ENCODE data around the gene SLC16A9.

The SLC16A9 gene

DNA sequence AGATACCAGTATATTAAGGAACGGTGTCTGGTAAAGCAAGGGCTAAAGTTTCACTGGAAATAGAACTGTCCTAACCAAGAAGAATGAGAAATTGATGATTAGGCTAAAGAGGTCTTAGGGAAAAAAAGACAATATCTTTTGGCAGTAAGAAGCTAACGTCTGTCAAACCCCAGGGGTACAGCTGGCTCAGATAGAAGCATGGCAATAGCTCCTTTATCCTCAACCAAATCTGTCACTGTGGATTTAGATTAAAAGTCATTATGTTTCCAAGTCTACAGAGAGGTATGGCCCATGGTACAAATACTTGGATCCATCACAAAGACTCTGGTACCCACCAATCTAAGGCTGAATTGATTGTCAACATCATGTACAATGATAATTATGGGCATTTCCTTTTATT, 8.6 kb upstream of the SLC16A9 start:
- DNase-seq, result no peak

DNA sequence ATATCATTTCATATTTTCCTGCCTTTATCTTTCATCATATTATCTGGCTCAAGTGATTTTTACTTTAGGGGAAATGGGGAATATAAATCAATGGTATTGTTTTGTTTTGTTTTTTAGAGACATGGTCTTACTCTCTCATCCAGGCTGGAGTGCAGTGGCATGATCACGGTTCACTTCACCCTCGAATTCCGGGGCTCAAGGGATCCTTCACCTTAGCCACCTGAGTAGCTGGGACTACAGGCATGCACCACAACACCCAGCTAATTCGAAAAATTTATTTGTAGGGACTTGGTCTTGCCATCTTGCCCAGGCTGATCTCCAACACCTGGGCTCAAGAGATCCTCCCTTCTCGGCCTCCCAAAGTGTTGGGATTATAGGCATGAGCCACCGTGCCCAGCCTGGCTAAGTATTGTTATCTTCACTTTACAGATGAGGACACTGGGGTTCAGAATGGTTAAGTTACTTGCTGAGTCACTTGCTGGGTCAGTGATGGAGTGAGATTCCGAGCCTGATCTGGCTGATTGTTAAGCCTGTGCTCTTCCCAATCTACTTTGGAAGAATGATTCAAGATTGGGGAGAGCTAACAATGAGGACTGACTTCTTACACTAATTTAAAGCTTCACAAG, 3.7 kb upstream of the SLC16A9 start:
- no peak for DNase-seq

DNA sequence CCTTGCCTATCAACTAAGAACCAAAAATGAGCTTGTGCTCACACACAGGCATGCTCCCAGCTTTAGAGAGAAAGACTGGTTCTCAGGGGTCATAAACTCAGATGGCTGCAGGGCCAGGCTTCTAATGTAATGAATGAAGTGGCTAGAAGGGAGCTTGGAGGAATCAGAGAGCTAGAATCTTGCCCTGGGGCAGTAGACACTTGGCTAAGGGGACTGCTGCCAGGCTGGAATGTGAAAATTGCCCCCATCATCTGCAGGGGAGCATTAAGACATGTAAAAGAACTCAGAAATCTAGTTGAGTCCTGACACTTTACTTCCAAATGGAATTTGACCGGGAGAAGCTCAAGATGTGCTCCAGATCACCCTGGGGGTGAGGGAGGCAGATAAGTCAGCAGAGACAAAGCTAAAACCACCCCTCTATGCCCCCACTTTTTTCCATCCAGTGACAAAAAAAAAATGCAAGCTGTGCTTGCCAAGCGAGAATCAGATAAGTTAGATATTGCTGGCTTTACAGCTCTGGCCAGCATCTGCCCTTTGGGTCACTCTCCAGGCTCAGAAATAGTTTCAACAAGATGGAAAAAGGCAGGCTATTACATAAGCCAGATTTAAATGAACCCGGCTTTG, 2.3 kb upstream of the SLC16A9 start:
- no peak for DNase-seq

DNA sequence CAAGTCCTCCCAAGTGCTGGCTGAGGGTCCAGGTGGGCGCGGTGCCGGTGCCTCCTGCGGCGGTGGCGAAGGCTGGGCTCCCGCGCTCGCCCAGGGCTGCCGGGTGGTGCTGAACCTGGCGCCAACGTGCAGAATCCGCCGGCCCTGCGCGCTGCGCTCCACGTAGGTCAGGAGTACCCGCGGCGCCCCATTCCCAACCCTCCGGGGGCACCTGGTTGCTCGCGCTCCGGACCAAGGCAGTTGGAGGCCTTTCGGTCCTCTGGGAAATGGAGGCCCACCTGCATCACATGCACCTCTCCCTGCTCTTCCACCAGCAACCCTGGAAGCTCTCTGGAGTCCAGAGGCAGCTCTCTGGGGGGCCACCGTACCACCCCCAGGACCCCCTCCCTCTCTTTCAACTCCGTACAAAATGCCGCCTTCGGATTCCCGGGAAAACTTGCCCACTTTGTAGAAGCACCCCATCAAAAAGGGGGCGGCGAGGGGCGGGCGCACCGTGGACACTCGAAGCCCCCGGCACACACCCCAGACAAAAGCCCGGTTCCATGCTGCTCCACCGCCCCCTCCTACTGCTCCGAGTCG, 745 bp downstream of the SLC16A9 start:
- DNase-seq, result peak; percentile 34

DNA sequence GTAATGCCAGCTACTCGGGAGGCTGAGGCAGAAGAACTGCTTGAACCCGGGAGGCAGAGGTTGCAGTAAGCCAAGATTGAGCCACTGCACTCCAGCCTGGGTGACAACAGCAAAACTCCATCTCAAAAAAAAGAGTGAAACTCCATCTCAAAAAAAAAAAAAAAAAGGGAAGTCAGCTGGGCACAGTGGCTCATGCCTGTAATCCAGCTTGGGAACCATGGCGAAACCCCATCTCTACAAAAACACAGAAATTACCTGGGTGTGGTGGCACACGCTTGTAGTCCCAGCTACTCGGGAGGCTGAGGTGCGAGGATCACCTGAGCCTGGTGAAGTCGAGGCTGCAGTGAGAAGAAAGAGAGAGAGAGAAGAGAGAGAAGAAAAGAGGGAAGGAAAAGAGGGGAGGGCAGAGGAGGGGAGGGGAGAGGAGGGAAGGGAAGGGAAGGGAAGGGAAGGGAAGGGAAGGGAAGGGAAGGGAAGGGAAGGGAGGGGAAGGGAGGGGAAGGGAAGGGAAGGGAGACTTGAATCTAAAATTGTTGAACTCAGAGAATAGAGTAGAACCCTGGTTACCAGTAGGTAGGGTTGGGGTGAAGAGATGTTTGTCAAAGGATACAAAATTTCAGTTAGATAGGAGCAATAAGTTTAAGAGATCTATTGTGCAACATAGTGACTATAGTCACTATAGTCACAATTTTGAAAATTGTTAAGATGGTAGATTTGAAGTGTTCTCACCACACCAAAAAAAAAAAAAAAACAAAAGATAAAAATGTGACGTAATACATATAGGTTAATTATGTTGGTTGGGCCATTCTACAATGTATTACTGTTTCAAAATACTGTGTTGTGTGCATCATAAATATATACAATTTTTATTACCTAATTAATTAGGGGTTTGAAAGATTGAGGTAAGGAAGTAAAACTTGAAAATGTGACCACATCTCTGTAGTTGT, 2.5 kb downstream of the SLC16A9 start:
- DNase-seq, result no peak

DNA sequence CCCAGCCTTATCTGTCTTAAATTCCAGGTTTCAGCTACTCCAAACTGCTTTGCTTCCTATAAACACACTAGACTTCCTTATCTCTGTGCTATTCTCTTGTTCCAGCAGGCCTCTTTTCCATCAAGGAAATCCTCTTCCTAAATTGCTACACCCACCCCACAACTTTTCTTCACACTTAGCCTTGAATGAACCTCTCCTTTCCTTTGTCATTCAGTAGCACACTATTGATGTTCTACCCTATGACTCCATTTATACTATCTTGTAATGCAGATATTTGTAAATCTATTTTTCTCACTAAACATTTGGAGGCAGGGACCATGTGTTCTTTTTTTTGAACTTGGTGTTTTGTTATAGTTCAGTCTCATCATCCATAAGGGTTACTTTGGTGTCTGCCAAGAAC, 3.7 kb downstream of the SLC16A9 start:
- DNase-seq, result no peak

DNA sequence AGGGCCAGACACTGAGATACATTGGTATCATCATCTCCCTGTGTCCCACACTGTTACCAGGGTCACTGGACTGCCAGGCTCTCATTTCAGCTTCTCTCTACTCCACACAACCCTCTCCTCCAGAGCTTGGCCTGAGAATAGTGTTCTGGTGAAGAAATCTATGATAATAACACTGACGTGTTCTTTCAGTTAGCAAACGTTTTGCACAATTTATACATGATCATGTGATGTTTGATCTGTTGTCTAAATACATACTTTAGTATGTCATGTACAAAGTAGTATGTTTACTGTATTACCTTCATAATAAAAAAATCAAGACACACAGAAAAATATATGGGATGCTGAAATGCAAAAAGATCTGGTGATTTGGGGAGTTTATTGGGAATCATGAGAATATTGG, 5.0 kb downstream of the SLC16A9 start:
- DNase-seq, result no peak

DNA sequence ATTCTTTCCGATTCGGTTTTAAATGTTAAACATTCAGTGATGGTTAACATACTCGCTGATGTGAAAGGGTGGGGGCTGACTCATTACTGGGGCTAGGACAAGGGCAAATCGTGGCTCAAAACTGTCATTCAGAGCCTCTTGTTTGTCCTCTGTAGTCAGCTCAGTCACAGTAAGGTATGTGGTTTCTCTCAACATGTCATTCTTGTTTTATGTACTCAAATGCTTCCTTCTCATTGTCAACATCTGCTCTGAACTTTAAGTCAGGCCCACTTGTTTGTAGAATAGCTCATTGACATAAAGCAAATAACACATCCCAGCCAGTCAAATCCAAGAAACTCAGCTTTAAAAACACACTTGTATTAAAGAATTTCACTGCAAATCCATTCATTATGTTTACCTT, 7.3 kb downstream of the SLC16A9 start:
- peak; percentile 64 for DNase-seq

DNA sequence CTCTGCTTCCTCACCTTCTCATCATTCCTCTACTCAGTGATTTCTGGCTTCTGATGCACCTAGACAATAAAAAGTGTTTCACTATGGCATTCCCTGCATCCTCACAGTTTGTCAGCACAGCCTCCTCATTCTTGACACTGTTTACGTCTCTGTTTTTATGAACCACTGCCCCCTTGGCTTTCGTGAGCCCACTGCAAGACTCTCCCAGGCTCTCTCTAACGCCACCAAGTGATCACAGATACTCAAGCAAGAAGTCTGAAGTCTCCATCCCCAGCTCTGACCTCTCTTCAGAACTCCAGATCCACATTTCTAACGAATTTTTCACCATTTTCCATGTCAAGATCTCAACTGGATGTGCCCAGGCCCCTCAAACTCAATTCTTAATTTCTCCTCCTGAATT, 8.9 kb downstream of the SLC16A9 start:
- DNase-seq, result no peak

DNA sequence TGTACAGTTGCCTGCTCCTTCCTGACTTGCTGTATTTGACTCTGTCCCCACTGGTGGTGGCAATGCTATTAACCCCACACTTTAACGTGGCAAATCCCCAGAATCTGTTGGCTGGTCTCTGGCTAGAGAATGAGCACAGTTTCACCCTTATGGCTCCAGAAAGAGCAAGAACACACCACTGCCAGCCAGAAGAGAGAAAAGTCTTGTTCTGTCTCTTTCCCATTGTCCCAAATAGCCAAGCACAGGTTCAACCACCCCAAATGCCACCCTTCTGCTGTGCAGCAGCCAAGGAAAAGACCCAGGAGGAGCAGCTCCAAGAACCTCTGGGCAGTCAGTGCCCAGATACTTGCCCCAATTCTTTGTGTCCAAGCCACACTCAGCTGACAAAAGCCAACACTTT, 11.3 kb downstream of the SLC16A9 start:
- DNase-seq, result no peak

DNA sequence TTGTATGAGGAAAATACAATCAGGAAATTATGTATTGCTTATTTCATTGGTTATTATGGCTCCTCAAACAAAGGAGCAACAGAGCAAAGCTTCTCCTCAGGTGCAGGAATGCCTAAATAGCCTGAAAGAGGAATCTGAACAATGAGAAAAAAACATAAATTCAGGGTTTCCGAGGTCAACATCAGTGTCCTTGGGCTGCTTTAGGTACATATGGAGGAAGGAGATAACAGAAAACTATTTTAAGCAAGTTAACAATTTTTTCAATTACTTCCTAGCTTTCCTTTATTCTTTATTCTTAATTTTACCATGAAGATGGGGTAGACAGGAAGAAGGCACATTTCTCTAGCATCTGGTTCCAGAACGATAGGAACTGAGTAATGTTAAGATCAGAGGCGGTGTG, 14.0 kb downstream of the SLC16A9 start:
- no peak for DNase-seq

DNA sequence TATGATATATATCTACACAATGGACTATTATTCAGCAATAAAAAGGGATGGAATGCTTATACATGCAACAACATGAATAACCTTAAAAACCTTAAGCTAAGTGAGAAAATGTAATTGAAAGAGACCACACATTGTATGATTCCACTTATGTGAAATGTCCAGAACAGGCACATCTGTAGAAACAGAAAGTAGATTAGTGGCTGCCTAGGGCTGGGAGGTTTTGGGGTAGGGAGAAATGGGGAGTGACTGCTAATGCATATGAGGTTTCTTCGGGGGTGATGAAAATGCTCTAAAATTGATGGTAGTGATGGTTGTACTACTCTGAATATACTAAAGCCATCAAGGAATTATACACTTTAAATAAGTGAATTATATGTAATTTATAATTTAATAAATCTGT, 14.7 kb downstream of the SLC16A9 start:
- no peak for DNase-seq

DNA sequence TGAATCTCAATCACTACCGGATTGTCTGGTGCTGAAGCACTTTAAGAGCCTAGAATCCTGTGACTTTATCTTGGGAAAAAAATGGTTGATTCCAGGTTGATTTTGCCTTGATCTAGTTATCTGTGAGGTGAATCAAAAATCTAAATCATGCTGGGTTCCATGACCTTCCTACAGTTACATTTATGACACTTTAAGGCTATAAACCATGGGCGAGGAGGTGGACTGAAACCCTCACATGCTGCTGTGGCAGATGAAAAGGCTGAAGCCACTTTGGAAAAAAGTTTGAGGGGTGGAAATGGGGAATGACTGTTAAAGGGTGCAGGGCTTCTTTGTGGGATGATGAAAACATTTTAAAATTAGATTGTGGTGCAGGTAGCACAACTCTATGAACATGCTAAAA, 17.5 kb downstream of the SLC16A9 start:
- DNase-seq, result no peak

DNA sequence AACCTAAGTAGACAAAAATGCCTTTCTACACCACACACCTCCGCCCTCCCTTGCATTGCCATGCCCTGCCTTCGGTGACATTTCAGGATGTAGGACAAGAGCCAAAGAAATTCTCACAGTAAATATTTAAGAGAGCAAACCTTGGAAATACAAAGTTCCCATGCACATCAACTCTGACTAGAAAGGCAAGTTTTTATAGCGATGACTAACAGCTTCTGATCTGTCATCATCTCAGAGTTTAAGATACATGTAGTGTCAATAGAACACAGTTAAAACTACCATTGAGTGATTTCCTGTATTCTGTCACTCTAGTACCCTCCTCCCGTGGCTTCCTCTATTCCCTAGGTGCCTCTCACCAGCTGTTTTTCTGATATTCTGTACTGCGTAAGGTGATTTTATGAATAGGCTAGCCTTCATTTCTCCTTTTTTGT, 20.7 kb downstream of the SLC16A9 start:
- DNase-seq, result no peak

DNA sequence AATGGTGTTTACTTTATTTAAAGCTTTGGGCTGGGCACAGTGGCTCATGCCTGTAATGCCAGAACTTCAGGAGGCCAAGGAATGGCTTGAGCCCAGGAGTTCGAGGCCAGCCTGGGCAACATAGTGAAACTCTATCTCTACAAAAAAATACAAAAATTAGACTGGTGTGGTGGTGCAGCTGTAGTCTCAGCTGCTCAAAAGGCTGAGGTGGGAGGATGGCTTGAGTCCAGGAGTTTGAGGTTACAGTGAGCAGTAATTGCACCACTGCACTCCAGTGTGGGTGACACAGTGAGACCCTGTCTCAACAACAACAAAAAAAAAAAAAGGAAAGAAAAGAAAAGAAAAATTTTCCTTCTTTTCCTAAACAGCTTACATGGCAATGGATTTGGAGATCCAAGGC, 22.0 kb downstream of the SLC16A9 start:
- no peak for DNase-seq

DNA sequence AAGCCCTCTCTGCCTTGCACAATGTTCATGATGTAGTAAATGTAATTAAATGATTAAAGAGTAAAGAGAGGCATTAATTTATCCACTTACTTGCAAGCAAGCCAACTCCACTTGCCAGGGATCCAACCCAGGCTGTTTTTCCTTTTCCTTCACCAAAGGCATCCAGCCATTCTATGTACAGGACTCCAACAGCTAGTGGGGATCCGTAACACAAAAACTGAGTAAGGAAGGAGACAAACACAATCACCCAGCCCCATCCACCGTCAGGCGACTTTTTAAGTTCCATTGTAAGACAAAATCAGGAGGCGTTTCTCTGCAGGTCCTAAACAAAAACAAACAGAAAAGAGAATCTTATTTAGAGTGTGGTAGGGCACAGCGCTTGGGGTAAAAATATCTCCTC, 25.6 kb downstream of the SLC16A9 start:
- no peak for DNase-seq

DNA sequence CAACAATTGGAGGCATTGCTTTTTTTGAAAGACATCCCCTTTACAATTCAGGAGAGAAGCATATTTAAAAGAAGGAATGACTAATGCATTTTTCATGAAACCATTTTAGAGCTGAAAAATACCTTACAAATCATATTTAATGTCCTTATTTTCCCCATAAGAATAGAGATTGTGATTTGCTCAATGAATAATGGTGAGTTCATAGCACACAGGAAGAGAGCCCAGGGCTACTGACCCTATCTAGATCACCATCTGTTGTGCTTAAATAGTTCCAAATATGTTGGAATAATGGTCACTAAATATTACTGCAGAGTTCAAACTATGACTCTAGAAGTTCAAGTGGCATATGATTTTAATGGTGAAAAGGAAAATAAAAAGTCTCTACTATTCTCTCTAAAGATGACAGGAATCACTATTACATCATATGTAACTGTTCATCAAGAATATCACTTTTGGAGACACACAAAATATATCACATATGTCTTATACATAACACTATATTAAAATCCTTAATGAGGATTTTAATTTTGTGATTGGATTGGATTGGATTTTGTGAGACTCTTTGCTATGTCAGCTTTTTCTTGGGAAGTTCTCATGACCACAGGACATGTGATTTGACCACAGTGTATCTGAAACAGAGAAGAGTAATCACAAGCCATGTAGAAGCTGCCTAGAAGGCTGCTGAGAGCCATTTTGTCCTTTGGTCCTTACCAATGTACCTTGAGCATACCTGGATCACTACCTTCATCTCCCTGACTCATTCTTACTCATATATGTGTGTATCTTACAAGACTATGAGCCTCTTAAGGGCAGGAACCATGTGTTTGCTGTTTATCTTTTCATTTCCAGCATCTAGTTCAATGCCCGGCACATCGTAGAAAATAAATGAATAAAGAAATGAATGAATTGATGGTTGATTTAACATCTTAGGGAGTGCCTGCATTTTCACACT, 26.4 kb downstream of the SLC16A9 start:
- DNase-seq, result no peak

DNA sequence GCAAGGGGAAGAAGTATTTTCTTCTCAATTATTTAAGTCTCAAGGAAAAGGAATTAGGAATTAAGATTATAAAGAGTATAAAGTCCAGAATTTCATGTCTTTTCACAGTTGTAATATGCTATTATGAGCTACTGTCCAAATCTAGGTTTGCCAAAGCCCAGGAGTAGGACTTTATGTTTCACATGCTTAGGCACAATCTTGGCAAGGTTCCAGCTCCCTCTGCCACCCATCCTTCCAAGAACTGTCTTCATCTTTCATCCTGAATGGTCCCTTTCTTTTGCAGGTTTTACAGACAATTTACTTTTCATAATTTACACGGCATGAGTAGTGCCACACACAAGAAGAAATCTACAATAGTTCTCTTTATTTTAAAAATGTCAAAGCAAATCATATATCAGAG, 29.5 kb downstream of the SLC16A9 start:
- DNase-seq, result no peak

DNA sequence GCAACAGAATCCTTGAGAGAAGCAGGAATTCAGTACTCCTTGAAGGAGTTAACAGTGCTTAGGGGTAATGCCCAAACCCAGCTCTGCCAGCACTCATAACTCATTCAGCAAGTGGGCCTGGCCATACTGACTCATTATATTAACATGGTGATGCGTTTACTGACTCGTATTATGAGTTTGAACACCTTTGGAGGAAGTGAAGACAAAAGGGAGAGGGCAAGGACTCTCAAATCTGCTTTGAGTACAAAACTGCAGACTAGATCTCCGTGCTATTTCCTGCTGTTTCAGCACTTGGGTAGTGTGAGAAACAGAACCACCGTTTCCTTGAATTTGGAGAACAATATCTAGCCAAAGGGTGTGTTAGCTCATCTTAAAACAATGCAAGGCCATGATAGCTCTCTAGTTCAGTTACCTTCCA, 30.8 kb downstream of the SLC16A9 start:
- DNase-seq, result peak; percentile 85

DNA sequence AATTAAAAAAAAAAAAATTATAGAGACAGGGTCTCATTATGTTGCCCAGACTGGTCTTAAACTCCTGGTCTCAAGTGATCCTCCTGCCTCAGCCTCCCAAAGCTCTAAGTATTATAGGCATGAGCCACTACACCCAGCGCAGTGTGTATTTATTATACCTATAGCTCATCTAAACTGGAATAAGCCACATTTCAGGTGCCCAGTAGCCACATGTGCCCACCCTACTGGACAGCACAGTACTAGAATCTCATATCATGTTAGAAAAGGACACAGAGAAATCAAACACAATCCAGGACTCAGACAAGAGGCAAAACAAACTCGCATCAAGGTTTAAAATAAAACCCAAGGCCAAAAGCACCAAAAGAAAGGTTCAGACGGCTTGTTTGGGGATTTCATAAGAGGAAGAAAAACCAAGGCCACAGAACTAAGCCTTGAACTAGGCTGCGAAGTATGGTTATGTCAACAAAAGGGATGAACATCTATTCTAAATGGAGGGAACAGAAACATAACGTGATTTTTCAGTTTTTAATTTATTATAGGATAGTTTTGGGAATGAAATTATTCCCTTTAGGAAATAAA, 32.3 kb downstream of the SLC16A9 start:
- DNase-seq, result no peak

DNA sequence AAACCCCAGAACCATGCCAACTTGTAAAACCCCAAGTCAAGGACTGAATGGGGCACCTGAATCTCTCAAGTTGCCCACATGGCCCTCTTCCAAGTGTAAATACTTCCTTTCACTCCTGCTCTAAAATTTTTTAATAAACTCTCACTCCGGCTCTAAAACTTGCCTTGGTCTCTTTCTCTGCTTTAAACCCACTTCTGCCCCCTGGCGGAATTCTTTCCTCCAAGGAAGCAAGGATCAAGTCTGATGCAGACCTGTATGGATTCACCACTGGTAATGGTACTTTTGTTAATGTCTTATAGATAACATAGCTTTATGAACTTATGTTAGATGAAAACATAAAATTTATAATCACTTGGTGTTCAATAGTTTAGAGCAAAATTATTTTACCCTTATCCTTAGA, 33.8 kb downstream of the SLC16A9 start:
- DNase-seq, result no peak

DNA sequence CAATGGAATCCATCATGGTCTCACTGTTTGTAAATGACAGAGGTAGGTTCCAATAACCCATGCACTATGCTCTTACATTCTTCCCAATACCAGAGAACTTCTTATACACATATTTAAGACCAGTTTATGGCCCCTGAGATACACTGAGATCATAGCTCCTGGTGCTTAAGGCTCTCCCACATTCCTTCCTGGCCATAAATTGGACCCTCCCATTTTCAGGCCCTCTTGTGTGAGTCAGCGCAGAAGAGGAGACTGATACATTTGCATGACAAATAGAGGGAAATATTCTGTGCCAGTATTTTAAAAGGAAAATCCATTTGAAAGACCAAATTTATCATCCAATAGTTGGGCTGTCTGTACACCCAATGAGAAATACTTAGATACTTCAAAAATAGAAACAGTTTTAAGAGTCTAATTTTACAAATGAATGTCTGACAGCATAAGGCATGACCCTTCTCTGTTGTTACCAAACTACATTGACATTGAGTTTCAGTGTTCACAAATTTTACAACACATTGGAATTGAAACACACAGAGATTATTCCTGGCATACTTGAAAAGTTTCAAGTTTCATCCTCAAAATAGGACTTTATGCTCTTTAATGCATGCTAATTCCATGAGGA, 35.3 kb downstream of the SLC16A9 start:
- DNase-seq, result no peak
